ENCODE results near the gene FABP3.
"Not testable (repeated sequence)": the region's sequence is repeated elsewhere in the genome, so short reads cannot be mapped to it uniquely, and the experiment has no call there.

The FABP3 gene

DNA sequence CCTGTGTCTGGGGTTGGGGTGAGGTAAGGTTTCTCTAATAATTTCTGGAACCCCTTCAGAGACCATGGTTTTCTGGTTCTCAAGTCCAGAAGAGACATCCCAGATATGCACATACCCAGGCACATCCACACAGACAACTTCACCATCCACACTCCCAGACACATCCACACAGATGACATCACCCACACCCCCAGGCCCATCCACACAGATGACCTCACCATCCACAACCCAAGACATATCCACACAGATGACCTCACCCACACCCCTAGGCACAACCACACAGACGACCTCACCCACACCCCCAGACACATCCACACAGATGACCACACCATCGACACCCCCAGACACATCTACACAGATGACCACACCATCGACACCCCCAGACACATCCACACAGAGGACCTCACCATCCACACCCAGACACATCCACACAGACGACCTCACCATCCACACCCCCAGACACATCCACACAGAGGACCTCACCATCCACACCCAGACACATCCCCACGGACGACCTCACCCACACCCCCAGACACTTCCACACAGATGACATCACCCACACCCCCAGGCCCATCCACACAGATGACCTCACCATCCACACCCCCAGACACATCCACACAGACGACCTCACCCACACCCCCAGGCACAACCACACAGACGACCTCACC lies 13.8 kb upstream of the FABP3 start:
- H3K27ac ChIP-seq (ENCODE audit: low read depth in 2 of 2, low read length in 2 of 2); H3K36me3 ChIP-seq (ENCODE audit: control insufficient read depth in 2 of 2, insufficient read depth in 2 of 2, low read length in 2 of 2); H3K9me3 ChIP-seq (ENCODE audit: control insufficient read depth in 2 of 2, low read length in 2 of 2); H3K27me3 ChIP-seq (ENCODE audit: control insufficient read depth in 2 of 2, insufficient read depth in 2 of 2, low read length in 2 of 2); H3K4me3 ChIP-seq (ENCODE audit: low read length in 2 of 2); H3K9ac ChIP-seq (ENCODE audit: low read depth in 1 of 2, low read length in 2 of 2): not testable (repeated sequence)
- H3K4me1 ChIP-seq (ENCODE audit: control insufficient read depth in 2 of 2, insufficient read depth in 2 of 2, low read length in 2 of 2), result peaks cover 18 to 35% of the 10 kb centered on the region in 2 donors

DNA sequence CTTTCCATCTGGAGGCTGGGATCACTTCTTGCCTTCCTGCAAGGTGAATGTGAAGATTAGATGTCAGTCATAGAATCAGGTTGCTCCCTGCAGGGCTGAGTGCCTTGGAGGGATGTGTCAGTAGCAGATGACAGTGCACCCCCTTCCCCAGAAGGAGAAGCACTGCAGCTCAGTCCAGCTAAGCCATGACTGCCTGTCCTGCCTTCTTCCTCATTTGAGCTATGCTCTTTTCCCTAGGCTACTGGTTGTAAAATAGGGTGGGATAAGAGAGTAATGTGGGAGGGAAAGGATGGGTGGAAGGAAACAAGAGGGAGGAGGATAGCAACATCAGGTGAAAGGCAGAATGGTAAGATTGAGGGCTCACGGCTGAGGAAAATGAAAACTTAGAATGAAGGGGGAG lies 11.1 kb upstream of the FABP3 start:
- no peaks in the 10 kb centered on the region for H3K9me3 ChIP-seq (ENCODE audit: control insufficient read depth in 2 of 2, low read length in 2 of 2)
- peaks cover 20 to 27% of the 10 kb centered on the region in 2 donors for H3K4me1 ChIP-seq (ENCODE audit: control insufficient read depth in 2 of 2, insufficient read depth in 2 of 2, low read length in 2 of 2)
- no peak overlapping the region for H3K4me3 ChIP-seq (ENCODE audit: low read length in 2 of 2)
- H3K27ac ChIP-seq (ENCODE audit: low read depth in 2 of 2, low read length in 2 of 2), result peak overlapping the region in 1 of 2 donors; percentile 23
- H3K27me3 ChIP-seq (ENCODE audit: control insufficient read depth in 2 of 2, insufficient read depth in 2 of 2, low read length in 2 of 2), result no peaks in the 10 kb centered on the region
- no peak overlapping the region for H3K9ac ChIP-seq (ENCODE audit: low read depth in 1 of 2, low read length in 2 of 2)
- H3K36me3 ChIP-seq (ENCODE audit: control insufficient read depth in 2 of 2, insufficient read depth in 2 of 2, low read length in 2 of 2), result no peaks in the 10 kb centered on the region

DNA sequence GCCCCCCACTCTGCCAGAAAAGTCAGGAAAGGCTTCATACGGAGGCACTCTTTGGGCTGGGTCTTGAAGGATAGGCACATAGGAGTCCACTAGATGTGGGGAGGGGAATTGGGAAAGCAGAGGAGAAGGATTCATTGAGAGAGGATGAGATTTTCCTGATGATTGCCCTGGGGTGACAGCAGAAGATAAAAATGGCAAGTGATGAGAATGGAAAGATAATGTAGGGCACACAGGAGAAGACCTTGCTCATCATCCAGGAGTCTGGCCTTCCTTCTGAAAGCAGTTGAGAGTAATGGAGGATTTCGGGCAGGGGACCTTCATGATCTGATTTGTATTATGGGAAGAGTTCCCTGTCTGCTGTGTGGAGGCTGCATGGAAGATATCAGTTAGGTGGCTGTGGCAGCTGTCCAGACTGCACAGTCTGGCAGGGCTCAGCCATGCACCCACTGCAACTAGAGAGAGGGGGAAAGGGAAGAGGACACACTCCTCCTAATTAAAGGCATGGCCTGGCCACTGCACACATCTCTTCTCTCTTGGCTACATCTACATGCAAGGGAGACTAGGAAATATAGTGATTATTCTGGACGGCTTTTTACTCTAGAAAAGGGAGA lies 9.6 kb upstream of the FABP3 start:
- no peaks in the 10 kb centered on the region for H3K36me3 ChIP-seq (ENCODE audit: control insufficient read depth in 2 of 2, insufficient read depth in 2 of 2, low read length in 2 of 2)
- H3K27ac ChIP-seq (ENCODE audit: low read depth in 2 of 2, low read length in 2 of 2), result peak overlapping the region in 1 of 2 donors; percentile 59
- no peaks in the 10 kb centered on the region for H3K27me3 ChIP-seq (ENCODE audit: control insufficient read depth in 2 of 2, insufficient read depth in 2 of 2, low read length in 2 of 2)
- no peak overlapping the region for H3K9ac ChIP-seq (ENCODE audit: low read depth in 1 of 2, low read length in 2 of 2)
- H3K9me3 ChIP-seq (ENCODE audit: control insufficient read depth in 2 of 2, low read length in 2 of 2), result no peaks in the 10 kb centered on the region
- peaks cover 20 to 22% of the 10 kb centered on the region in 2 donors for H3K4me1 ChIP-seq (ENCODE audit: control insufficient read depth in 2 of 2, insufficient read depth in 2 of 2, low read length in 2 of 2)
- no peak overlapping the region for H3K4me3 ChIP-seq (ENCODE audit: low read length in 2 of 2)

DNA sequence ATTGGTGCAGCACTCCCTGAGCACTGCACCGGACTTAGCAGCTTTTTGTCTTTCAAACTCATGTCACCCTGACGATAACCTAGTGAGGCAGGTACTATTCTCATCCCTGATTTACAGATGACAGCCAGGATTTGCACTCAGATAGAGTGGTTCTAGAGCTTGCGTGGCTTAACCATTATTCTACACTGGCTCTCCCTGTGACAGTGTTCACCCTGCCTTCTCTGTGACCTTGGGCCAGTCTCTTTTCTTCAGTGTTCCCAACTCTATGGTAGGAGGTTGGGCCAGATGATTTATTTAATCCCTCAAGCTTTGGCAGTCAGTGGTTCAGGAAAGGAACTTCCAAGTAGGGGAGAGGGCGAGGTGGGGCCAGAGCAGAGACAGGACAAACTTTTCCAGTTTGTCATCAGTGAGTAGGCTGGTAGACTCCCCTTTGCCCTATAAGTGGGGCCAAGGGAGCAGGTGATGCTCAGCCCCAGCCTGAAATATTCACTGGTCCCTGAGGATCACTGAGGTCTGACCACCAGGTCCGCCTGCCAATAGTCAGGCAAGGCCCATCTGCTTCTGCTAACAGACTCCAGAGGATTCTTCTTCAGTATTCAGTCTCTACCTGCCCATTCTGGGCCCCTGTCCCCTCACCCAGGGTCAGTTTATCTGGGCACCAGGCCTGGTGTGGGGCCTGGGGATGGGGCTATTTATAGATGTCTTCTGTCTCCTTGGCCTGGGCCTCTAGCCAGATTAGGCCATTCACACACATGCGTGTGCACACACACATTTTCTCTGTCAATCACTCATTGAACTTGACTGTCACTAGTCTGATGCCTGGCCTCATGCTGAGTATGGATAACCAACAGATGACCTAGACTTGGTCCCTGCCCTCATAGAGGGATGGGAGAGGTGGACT lies 8.8 kb upstream of the FABP3 start:
- Histone ChIP-seq H3K27ac (ENCODE audit: low read depth in 2 of 2, low read length in 2 of 2) (peak overlapping the region; percentile 43 to 59), H3K9me3 (ENCODE audit: control insufficient read depth in 2 of 2, low read length in 2 of 2) (no peaks in the 10 kb centered on the region), H3K4me3 (ENCODE audit: low read length in 2 of 2) (no peak overlapping the region), H3K9ac (ENCODE audit: low read depth in 1 of 2, low read length in 2 of 2) (no peak overlapping the region), H3K36me3 (ENCODE audit: control insufficient read depth in 2 of 2, insufficient read depth in 2 of 2, low read length in 2 of 2) (no peaks in the 10 kb centered on the region), H3K4me1 (ENCODE audit: control insufficient read depth in 2 of 2, insufficient read depth in 2 of 2, low read length in 2 of 2) (peaks cover 20 to 23% of the 10 kb centered on the region in 2 donors), H3K27me3 (ENCODE audit: control insufficient read depth in 2 of 2, insufficient read depth in 2 of 2, low read length in 2 of 2) (no peaks in the 10 kb centered on the region)

DNA sequence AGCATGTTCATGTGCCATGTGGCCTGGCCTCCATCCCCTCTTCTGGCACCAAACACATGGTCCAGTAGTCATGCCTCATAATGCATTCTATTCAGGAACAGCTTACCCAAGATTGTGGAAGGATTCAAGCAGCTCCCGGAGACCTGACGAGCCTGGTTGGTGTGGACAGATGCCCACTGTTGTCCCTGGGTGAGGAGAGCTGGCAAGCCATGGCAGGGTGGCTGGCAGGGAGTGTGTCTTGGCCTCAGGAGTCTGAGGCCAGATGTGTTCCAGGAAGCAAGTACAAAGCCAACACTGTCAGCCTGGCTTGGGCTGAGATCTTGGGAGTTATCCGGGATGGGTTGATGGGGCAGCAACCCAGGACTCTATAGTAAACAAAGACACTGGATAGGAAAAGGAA lies 7.3 kb upstream of the FABP3 start:
- Histone ChIP-seq H3K9me3 (ENCODE audit: control insufficient read depth in 2 of 2, low read length in 2 of 2) (no peaks in the 10 kb centered on the region), H3K4me1 (ENCODE audit: control insufficient read depth in 2 of 2, insufficient read depth in 2 of 2, low read length in 2 of 2) (peaks cover 20 to 26% of the 10 kb centered on the region in 2 donors), H3K27ac (ENCODE audit: low read depth in 2 of 2, low read length in 2 of 2) (no peak overlapping the region), H3K9ac (ENCODE audit: low read depth in 1 of 2, low read length in 2 of 2) (no peak overlapping the region), H3K36me3 (ENCODE audit: control insufficient read depth in 2 of 2, insufficient read depth in 2 of 2, low read length in 2 of 2) (no peaks in the 10 kb centered on the region), H3K27me3 (ENCODE audit: control insufficient read depth in 2 of 2, insufficient read depth in 2 of 2, low read length in 2 of 2) (no peaks in the 10 kb centered on the region), H3K4me3 (ENCODE audit: low read length in 2 of 2) (no peak overlapping the region)

DNA sequence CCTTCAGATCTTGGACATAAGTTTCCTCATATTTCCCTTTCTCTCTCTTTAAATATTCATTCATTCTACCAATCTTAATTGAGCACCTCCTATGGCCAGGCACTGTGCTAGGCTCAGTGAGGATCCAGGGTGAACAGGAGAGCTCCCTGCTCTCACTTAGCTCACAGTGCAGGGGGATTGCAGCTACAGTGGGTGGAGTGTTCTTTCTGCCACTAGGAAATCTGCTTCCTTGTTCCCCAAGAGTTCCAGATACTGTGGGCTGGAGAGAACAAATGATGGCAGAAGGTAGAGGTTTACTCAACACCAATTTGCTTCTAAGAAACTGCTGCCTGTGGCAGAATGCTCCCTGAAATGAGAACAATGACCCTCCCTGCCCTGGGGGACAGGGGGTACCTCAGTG lies 5.1 kb upstream of the FABP3 start:
- H3K9ac ChIP-seq (ENCODE audit: low read depth in 1 of 2, low read length in 2 of 2), result no peak overlapping the region
- H3K27ac ChIP-seq (ENCODE audit: low read depth in 2 of 2, low read length in 2 of 2), result no peak overlapping the region
- H3K4me1 ChIP-seq (ENCODE audit: control insufficient read depth in 2 of 2, insufficient read depth in 2 of 2, low read length in 2 of 2), result peaks cover 22 to 27% of the 10 kb centered on the region in 2 donors
- no peaks in the 10 kb centered on the region for H3K9me3 ChIP-seq (ENCODE audit: control insufficient read depth in 2 of 2, low read length in 2 of 2)
- H3K36me3 ChIP-seq (ENCODE audit: control insufficient read depth in 2 of 2, insufficient read depth in 2 of 2, low read length in 2 of 2), result no peaks in the 10 kb centered on the region
- no peak overlapping the region for H3K4me3 ChIP-seq (ENCODE audit: low read length in 2 of 2)
- H3K27me3 ChIP-seq (ENCODE audit: control insufficient read depth in 2 of 2, insufficient read depth in 2 of 2, low read length in 2 of 2), result no peaks in the 10 kb centered on the region

DNA sequence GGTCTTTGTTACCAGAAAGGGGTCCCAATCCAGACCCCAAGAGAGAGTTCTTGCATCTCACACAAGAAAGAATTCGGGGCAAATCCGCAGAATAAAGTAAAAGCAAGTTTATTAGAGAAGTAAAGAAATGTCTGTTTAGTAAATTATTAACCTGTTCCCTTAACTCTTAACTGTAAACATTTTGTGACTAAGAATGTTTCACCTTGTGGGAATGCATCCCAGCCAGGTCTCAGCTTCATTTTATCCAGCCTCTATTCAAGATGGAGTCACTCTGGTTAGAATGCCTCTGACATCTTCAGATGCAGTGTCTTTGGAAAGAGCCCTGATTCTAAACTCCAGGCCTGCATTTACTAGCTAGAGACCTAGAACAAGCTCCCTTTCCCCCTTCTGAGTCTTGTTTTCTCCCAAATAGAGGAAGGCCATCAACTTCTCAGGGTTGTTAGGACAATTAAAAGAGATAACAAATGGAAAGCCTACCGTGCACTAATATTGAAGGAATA lies 4.5 kb upstream of the FABP3 start:
- Histone ChIP-seq H3K4me1 (ENCODE audit: control insufficient read depth in 2 of 2, insufficient read depth in 2 of 2, low read length in 2 of 2) (peaks cover 27 to 33% of the 10 kb centered on the region in 2 donors), H3K9ac (ENCODE audit: low read depth in 1 of 2, low read length in 2 of 2) (no peak overlapping the region), H3K9me3 (ENCODE audit: control insufficient read depth in 2 of 2, low read length in 2 of 2) (no peaks in the 10 kb centered on the region), H3K36me3 (ENCODE audit: control insufficient read depth in 2 of 2, insufficient read depth in 2 of 2, low read length in 2 of 2) (no peaks in the 10 kb centered on the region), H3K27me3 (ENCODE audit: control insufficient read depth in 2 of 2, insufficient read depth in 2 of 2, low read length in 2 of 2) (no peaks in the 10 kb centered on the region), H3K27ac (ENCODE audit: low read depth in 2 of 2, low read length in 2 of 2) (no peak overlapping the region), H3K4me3 (ENCODE audit: low read length in 2 of 2) (no peak overlapping the region)

DNA sequence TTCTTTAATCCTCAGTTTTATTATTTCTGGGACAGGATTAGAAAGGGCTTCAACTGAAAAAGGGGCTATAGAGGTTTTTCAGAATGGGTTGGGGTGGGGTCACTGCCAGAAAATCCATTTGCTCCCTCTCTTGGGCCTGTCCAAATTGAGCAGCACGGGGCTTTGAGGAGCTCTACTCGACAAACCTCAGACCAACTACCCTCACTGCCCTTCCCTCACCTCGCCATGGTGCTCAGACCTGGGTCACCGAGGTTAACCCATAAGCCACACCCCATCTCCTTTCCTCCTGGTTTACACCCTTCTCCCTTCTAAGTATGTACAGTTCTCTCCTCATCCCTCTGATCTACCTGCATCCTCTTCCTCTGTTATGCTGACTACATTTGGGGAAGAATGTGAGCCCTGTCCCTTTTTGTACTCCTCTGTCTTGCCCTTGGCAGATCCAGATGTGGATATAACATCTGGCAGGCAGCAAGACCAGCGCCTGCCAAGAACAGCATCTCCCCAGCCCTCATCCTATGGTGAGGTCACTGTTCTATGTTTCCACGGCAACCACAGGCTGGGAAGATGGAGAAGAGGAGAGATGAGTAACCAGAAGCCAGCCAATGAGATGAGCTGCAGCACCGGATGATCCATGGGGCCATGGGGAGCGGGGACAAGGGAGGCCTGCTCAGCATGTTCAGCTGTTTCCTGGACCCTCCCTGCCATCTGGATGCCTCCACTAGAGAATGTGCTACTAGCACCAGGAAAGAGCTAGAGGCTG lies 3.7 kb upstream of the FABP3 start:
- no peak overlapping the region for H3K9ac ChIP-seq (ENCODE audit: low read depth in 1 of 2, low read length in 2 of 2)
- peaks cover 27 to 30% of the 10 kb centered on the region in 2 donors for H3K4me1 ChIP-seq (ENCODE audit: control insufficient read depth in 2 of 2, insufficient read depth in 2 of 2, low read length in 2 of 2)
- no peak overlapping the region for H3K27ac ChIP-seq (ENCODE audit: low read depth in 2 of 2, low read length in 2 of 2)

DNA sequence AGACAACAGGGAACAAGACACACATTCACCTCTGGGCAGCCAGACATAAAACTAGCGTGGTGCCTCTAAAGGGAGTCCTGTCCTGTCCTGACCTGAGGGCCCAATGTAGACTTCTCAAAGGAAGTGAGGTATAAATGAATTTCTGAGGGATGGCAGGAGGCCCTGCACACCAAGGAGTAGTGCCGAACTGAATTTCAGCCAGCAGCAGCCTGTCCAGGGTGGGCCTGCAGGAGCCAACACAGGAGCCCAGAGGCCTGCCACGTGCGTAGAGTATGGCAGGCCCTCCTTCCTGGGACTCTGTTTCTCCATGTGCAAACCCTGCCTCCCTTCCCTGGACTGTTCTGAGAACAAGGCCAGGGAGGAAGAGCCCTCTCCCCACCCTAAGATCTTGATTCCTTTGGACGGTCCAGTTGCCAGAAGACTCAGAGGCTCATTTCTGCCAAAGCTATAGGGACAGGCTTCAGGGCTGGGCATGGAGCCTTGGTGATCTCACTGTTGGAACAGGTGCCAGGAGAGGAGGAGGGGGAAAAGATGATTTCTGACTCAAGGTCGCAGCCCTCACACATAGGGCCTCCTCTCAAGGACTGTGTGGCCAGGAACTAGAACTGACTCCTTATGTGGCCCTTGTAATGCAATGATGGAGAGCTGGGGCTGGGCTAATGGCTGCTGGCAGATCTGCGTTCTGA lies 1.8 kb upstream of the FABP3 start:
- Histone ChIP-seq H3K4me1 (ENCODE audit: control insufficient read depth in 2 of 2, insufficient read depth in 2 of 2, low read length in 2 of 2) (peaks cover 30 to 36% of the 10 kb centered on the region in 2 donors), H3K9me3 (ENCODE audit: control insufficient read depth in 2 of 2, low read length in 2 of 2) (no peaks in the 10 kb centered on the region), H3K4me3 (ENCODE audit: low read length in 2 of 2) (no peak overlapping the region), H3K36me3 (ENCODE audit: control insufficient read depth in 2 of 2, insufficient read depth in 2 of 2, low read length in 2 of 2) (no peaks in the 10 kb centered on the region), H3K9ac (ENCODE audit: low read depth in 1 of 2, low read length in 2 of 2) (no peak overlapping the region), H3K27ac (ENCODE audit: low read depth in 2 of 2, low read length in 2 of 2) (peak overlapping the region in 1 of 2 donors; percentile 33), H3K27me3 (ENCODE audit: control insufficient read depth in 2 of 2, insufficient read depth in 2 of 2, low read length in 2 of 2) (no peaks in the 10 kb centered on the region)

More for the DNA sequence above, 3.7 kb upstream of the FABP3 start:
- Histone ChIP-seq H3K9me3 (ENCODE audit: control insufficient read depth in 2 of 2, low read length in 2 of 2) (no peaks in the 10 kb centered on the region), H3K36me3 (ENCODE audit: control insufficient read depth in 2 of 2, insufficient read depth in 2 of 2, low read length in 2 of 2) (no peaks in the 10 kb centered on the region), H3K4me3 (ENCODE audit: low read length in 2 of 2) (no peak overlapping the region), H3K27me3 (ENCODE audit: control insufficient read depth in 2 of 2, insufficient read depth in 2 of 2, low read length in 2 of 2) (no peaks in the 10 kb centered on the region)

Data from mucosa of rectum (tissue), 2 donors.